Measurements from ENCODE around the gene CIRBP. TPM values are rescaled to one million over a fixed set of nuclear protein-coding genes. Genes with fewer than 3 reads are reported as not detected.

Gene CIRBP
- total and polyA plus RNA-seq, 9 of the 15 experiments (the other 6 are each of a cell fraction or from before 2014, with no cell fraction given): 20.5 to 327 (median 176) TPM

DNA sequence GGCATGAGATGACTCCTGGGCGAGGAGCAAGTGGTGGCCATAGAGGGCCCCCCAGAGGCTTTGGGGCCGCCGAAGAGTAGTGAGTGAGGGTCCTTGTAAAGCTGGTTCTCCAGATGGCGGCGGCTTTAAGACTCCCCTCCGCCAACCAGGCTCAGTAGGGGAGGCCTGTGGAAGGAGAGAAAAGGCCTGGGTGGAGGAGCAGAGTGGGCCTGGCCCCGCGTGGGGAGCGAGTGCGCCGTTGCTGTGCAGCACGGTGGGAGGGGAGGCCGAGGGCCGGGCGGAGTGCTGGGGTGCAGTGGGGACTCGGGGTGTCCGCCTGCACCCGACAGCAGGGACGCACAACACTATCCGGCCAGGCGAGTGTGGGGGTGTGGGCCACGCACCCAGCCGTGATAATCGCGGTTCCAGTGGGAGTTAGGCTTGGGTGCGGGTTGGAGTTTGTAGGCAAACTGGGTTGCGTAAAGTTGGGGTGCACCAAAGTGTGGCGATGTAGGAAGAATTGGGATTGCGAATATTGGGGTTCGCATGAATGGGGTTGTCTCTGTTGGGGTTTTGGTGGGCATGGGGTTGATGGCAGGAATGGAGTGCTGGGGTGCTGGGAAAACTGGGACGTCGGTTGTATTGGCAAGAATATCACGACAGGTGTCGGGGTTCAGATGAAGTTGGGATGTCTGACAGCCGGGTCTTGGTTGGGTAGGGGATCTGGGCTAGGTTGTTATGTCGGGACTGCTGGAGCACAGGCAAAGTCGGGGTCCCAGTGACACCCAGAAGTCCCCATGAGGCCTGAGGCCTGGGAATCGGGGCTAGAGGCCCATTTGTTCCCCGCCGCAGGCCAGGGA lies 687 bp upstream of the CIRBP start:
- no peaks in the 10 kb centered on the region for H3K9me1 ChIP-seq (ENCODE audit: control insufficient read depth, insufficient read depth, low read length)
- WGBS (ENCODE audit: insufficient coverage, low coverage, missing lambda C conversion rate): 44% methylated on average over 39 of the region's 40 CpGs
- H4K20me1 ChIP-seq (replicated peaks; ENCODE audit: control insufficient read depth, insufficient read depth, low read length): peaks cover 26% of the 10 kb centered on the region
- no peaks in the 10 kb centered on the region for H3K27me3 ChIP-seq (ENCODE audit: control insufficient read depth in 2 of 2, insufficient read depth in 2 of 2, low read length in 2 of 2)
- ATAC-seq: no peak
- FAIRE-seq: no peak
- peak overlapping the region; percentile 48 to 92 for H3K9ac ChIP-seq (ENCODE audit: insufficient read depth in 1 of 2, low read depth in 2 of 2, low read length in 2 of 2)
- in situ Hi-C loops (cut with MboI): no loop called here
- no peaks in the 10 kb centered on the region for H3K9me3 ChIP-seq (replicated peaks; ENCODE audit: control insufficient read depth, insufficient read depth, low read depth, low read length)
- peaks cover 46% of the 10 kb centered on the region for H3K79me2 ChIP-seq (ENCODE audit: control insufficient read depth, insufficient read depth, low read length)
- H3K4me3 ChIP-seq: no peak overlapping the region
- peaks cover 37% of the 10 kb centered on the region for H3K36me3 ChIP-seq (ENCODE audit: control insufficient read depth, insufficient read depth, low read length)
- peak overlapping the region; percentile 83 for H3K4me2 ChIP-seq (ENCODE audit: insufficient read depth, low read length)
- POLR2A ChIA-PET: interaction anchor here (0.6 to 3.0 kb wide), 63 partner anchors 8 to 590 kb away, joined by 3 to 90 read pairs (median 4); partner anchors contain the start of genes ATP5F1D, GPX4, MED16 and RNU6-9
- DNase-seq (ENCODE audit: extremely low read depth in 1 of 4, low spot score in 3 of 4): peak in 1 of 4 experiments; percentile 29
- no TSS peak for BruUV-seq (replicated peaks)
- CTCF ChIA-PET (ENCODE audit: low intra/inter-chr PET ratio): interaction anchor here (1.9 to 3.3 kb wide), 2 partner anchors 20 to 24 kb away, joined by 11 to 51 read pairs; partner anchors contain the start of gene MIDN
- peaks cover 65 to 93% of the 10 kb centered on the region in 2 experiments for H3K4me1 ChIP-seq (replicated peaks in 1 of 2; ENCODE audit: control insufficient read depth in 2 of 2, insufficient read depth in 2 of 2, low read length in 2 of 2)
- peak overlapping the region; percentile 69 for H2AFZ ChIP-seq (ENCODE audit: low read depth, low read length)
- intact Hi-C loops (cut with micrococcal nuclease): loop anchor here (1.0 kb wide), 2 partner anchors 20 to 223 kb away; partner anchors contain the start of gene MIDN
- H3K27ac ChIP-seq (ENCODE audit: extremely low read depth, low read depth, low read length): peak overlapping the region; percentile 57
- no peak for TF ChIP-seq ESRRB (CRISPR knock-in tag; IDR thresholded peaks at IDR 0.05; ENCODE audit: borderline replicate concordance)
- no peak for TF ChIP-seq ZNF778 (CRISPR knock-in tag; IDR thresholded peaks at IDR 0.05)
- TF ChIP-seq ZBTB7A (IDR thresholded peaks at IDR 0.05; ENCODE audit: borderline replicate concordance, control insufficient read depth, low read depth, low read length): no peak
- TF ChIP-seq CHAMP1 (IDR thresholded peaks at IDR 0.05): no peak
- no peak for TF ChIP-seq STAT5B (CRISPR knock-in tag; IDR thresholded peaks at IDR 0.05)
- TF ChIP-seq KLF16 (IDR thresholded peaks at IDR 0.05): no peak
- no peak for TF ChIP-seq SMARCA4 (IDR thresholded peaks at IDR 0.05)
- no peak for TF ChIP-seq SRSF3 (IDR thresholded peaks at IDR 0.05; ENCODE audit: insufficient read depth, low read length)
- TF ChIP-seq ZNF589 (CRISPR knock-in tag; IDR thresholded peaks at IDR 0.05; ENCODE audit: low read depth): no peak
- TF ChIP-seq MEIS2 (IDR thresholded peaks at IDR 0.05; ENCODE audit: partially characterized antibody): no peak
- TF ChIP-seq KAT2B (IDR thresholded peaks at IDR 0.05; ENCODE audit: low read depth, low read length): no peak
- no peak for TF ChIP-seq ATF2 (CRISPR knock-in tag; IDR thresholded peaks at IDR 0.05)
- TF ChIP-seq, protein P1, sequence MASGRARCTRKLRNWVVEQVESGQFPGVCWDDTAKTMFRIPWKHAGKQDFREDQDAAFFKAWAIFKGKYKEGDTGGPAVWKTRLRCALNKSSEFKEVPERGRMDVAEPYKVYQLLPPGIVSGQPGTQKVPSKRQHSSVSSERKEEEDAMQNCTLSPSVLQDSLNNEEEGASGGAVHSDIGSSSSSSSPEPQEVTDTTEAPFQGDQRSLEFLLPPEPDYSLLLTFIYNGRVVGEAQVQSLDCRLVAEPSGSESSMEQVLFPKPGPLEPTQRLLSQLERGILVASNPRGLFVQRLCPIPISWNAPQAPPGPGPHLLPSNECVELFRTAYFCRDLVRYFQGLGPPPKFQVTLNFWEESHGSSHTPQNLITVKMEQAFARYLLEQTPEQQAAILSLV (tag; IDR thresholded peaks at IDR 0.05): no peak
- TF ChIP-seq BRCA1 (IDR thresholded peaks at IDR 0.05): no peak
- no peak for TF ChIP-seq BRCA1 (CRISPR knock-in tag; IDR thresholded peaks at IDR 0.05)
- TF ChIP-seq OTX1 (CRISPR knock-in tag; IDR thresholded peaks at IDR 0.05): no peak
- no peak for TF ChIP-seq SAP30 (IDR thresholded peaks at IDR 0.05; ENCODE audit: borderline replicate concordance, insufficient read depth, low read depth, low read length, poor library complexity, severe bottlenecking)
- no peak for TF ChIP-seq ZKSCAN3 (CRISPR knock-in tag; IDR thresholded peaks at IDR 0.05)

Data from K562 (cell line).